Neural progenitor cell (in vitro differentiated cells): ENCODE measurements around the gene EMC1.

Source experiments
- CTCF ChIP-seq: fragments of 200-600 bp; sonication (generic); IDR thresholded peaks from 2 replicates; pipeline ENCODE4 v1.5.1; 2017; ENCODE audit warnings: antibody characterized with exemption, mild to moderate bottlenecking
- EZH2 ChIP-seq: fragments of 200-600 bp; sonication (generic); IDR thresholded peaks from 2 replicates; pipeline ENCODE4 v1.6.1; 2017; ENCODE audit warnings: antibody characterized with exemption, mild to moderate bottlenecking, moderate library complexity
- EZH2phosphoT487 ChIP-seq: fragments of 200-600 bp; sonication (generic); IDR thresholded peaks from 2 replicates; pipeline ENCODE4 v1.6.1; 2017; ENCODE audit warnings: antibody characterized with exemption

- TF ChIP-seq CTCF (no peak), EZH2 (no peak), EZH2phosphoT487 (no peak)
Observed at GRCh38 chr1:19284881-19285280, 33.6 kb upstream of the EMC1 start.
